Stimulated activated CD4-positive, alpha-beta T cell treated with anti-CD3 and anti-CD28 coated beads, Interleukin-1b, Interleukin-23, amount 100 ng/mL, for 4 hours (primary cell): Measurements from ENCODE around the gene FAF1.

ENCODE experiments used
- DNase-seq, 2 donors: peaks; one replicate each; pipeline ENCODE4 v3.0.0-alpha.2; 2020; ENCODE audit warnings: low read depth in 2 of 2

FAF1 gene

DNA sequence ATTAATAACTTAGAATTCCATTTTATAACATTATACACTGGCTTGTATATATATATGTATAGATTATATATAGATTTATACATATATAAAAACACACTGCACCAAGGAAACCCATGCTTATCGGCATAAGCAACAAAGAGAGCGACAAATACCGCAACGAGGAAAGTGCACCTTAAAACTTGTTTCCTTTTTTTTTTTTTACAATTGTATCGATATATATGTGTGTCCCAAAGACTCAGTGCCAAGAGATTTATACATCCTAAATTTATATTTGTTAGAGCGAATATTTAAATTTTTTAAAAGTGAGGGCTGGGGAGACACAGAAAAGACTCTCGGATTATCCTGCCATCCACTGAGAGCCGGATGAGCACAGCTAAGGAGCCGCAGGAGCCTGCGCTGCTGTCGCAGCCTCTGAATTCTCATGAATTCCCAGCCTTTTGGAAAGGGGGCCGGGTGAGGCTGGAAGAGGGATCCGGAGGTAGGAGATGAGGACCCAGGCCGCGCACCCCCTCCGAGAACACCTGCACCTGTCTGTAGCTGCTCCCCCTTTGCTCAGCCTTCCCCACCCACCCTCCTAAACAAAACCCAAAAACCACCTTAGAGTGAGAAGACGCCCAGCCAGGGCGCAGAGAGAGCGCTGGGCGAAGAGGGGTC is 542.0 kb downstream of the FAF1 start:
- no peak for DNase-seq

DNA sequence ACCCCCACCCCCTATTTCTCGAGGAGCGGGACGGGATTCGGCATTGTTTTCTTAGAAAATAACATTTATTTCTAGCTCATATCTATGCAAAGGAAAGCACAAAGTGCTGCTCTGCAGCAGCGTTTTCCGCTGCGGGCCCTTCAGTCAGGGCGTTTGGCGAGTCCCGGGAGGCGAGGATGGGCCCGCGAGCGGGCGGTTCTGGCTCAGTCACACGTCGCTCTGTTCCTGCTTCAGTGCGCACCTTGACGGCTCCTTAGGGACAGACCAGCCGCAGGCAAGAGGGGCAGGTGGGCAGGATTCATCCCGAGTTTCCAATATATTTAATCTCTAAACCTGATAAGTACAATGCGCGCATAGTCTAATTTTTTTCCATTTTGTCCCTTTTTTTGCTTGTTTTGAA is 542.6 kb downstream of the FAF1 start:
- DNase-seq: no peak

DNA sequence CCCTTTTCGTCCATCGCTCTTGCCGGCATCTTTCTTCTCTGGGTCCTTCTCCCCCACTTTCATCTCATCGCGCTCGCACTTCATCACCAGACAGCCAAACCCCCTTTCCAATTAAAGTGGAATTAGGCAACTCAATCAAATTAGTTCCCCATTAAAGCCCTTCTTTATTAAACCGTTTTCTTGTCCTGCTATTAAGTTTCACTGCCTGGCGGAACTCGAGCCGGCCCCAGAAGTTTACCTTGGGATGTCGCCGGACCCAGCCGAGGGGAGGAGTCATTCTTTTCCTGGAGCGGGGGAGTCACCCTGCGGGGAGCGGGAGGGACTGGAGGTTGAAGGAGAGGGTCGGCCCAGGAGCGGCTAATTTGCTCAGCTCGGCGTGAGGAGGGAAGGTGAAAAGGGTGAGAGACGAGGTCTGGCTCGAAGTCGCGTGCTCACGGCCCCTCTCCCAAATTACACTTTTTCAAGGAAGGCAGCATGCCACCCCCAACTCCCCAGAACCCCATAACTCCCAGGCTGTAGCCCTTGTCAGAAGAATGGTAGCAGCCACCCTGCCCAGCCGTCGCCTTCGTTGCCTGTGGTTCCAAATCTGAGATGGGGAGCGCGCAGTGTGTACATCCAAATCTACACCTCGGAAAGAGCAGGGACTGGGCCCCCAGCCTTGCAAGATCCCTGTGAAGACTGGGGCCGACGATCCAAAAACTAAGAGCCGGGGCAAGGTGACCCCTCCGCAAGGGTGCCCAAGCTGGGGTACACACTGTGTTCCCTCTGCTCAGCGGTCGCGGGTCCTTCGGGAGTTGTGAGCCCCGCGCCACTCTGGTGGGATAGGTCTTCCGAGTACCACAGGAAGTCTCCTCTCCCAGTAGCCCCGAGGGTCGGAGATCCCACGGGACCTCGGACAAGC is 543.3 kb downstream of the FAF1 start:
- DNase-seq: no peak

DNA sequence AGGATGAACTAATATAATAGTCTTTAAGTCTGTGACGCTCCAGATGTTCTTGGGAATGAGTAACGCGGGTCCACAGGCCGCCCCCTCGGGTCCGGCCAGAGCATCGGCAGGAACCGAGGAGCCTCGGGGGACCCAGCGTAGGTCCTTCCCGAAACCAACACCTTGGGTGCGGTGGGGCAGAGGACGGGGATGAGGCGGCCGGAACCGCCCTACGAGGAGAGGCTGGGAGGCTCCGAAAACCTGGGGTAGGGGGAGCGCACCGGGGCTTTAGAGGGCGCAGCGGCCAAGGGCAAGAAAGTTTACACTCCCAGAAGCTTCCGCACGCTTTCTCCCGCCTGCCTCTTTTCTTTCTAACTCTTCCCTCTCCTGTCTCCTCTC is 543.9 kb downstream of the FAF1 start:
- DNase-seq: no peak

DNA sequence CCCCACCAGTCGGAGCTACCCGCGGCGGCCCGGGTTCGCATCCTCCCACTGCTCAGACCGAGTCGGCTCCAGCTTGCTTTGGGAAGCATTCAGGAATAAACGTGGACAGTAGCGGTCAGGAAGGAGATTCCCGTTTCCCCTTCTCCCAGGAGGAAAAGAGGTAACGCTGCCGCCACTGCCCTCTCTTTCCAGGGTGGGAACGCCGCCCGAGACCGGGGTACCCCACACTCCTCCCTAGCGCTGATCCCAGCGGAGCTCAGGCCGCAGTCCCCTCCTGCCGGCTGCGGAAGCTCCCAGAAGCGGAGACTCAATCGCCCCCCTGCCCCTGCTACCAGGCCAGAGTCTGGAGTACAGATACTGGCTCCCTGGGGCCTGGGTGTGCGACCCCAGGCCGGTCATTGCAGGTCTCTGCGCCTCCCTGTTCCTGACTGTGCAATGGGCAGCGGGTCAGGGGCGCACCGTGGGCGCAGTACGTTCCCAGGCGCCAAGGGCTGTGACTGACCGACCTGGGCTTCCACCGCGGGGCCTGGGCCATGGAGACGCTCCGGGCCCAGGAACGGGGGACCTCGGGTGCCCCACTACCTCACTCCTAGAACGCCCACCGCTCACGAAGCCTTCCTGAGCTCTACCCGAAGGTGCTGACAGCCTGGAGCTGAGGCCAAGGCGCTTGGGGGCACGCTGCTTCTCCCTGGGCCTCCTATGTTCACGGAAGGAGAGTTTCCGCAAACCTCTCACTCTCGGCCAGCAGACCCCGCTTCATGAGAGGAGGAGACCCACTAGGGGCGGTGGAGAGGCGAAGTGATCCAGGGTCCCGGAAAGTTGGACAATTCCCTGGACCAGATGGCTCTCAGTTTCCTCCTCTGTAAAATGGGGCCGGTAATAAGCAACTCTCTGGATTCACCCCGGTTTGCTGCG is 544.6 kb downstream of the FAF1 start:
- no peak for DNase-seq

DNA sequence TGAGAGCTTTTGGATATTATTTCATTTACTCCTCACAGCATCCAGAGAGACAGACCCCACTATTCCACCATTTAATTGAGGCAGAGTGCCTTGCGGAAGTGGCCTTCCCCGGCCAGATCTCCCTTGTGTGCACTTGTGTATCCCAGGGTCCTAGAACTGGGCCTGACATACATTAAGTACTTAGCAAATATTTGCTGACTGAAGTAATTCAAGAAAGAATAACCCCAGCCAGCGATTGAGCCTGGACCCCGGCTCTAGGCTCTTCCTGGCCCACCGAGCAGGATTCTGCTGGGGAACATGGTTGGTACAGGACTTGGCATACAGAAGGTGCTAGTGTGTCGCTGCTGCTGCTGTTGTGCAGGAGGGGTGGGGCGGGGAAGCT is 545.2 kb downstream of the FAF1 start:
- DNase-seq: no peak

DNA sequence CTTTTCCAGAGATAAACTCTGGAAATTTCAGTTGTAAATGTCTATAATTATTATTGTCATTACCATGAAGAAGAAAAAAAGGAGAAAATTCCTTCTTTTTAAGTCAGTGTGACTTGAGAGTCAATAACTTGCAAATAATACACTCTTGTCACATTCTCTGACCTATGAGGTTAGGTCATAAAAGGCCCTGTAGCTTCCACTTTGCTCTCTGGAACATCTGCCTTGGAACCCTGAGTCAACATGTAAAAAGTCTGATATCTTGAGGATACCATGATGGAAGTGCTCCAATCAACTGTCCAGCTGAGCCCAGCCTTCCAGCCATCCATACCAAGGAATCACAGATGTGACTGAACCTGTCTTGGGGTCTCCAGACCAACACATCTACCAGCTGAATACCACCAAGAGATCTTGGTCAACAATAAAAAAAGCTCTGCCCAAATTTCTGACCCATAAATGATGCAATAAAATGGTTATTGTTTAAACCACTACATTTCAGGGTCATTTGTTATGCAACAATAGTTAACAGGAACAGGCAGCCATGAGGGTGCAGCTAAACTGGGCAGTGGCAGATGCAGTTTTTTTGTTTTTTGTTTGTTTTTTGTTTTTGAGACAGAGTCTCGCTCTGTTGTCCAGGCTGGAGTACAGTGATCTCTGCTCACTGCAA is 547.1 kb downstream of the FAF1 start:
- DNase-seq: no peak

DNA sequence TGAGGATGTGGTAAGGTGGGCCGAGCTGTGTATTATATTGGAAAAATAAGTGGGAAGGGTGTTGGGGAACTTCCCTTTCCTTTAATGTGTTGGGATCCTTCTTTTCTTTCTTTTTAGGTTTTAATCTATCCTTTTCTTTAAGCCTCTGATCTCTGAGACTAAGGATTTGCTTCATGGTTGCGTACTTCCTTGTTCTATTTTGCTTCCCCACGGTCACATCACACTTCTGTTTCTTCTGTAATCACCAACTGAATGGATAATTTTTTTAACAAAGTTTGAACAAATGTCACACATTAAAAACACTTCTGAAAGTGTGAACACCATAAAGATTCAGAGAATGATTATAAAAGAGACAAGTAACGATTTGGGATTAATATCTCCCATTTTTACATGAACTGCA is 554.3 kb downstream of the FAF1 start:
- DNase-seq: no peak

DNA sequence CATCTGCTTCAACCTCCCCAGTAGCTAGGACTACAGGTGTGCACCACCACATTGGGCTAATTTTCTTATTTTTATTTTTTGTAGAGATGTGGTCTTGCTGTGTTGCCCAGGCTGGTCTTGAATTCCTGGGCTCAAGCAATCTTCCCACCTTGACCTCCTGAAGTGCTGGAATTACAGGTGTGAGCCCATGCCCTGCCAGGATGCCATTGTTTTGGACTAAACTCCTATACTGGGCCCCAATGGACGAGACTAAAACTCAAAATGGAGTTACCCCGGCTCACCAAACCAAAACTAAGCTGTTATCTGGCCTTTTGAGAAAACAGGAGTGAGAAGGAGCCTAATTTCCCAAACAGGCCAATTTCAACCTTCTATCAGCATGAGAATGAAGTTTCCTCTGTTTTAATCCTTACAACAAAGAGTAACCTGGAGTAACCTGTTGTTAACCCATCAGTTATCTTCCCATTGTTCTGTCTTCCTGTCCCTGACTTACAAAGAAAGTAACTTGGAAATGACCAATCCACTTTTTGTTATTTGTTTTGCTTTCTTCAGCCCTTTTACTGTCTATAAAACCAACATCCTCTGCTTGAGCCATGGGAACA is 566.4 kb downstream of the FAF1 start:
- DNase-seq: no peak
